ENCODE measurements around the gene TADA2B.
"Not testable (repeated sequence)": the region's sequence is repeated elsewhere in the genome, so short reads cannot be mapped to it uniquely, and the experiment has no call there.

The TADA2B gene

DNA sequence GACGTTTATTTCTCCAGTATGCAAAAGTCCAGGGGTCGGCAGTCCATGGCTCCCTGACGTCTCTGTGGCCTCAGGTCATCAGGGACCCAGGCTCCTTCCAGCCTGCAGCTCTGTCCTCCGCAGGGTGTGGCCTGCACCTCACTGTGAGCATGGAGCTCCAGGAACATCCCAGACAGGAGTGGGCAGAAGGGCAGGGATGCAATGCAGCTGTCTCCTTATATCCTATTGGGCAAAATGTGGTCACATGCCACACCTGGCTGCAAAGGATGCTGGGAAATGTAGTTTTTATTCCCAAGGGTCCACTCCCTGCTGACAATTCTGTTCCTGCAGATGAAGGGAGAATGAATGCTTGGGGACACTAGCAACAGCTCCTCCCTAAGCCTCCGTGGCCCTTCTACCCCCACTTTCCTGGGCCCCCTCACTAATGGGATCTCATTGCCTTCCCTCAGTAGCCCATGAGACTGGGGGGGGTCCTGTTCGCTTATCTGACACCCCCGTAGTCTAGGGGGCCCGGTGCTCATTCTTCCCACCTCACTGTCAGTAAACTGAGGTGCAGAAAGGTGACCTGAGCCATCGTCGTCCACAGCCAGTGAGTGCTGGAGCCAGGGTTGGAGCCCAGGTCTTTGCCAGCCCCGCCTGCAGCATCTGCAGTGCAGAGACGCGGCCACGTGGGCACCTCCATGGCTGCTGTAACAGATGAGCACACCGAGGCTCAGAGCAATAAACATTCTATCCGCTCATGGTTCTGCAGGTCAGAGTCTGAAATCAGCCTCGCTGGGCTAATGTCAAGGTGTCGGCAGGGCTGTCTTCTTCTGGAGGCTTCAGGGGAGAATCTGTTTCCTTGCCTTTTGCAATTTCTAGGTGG lies 30.6 kb downstream of the TADA2B start:
- Histone ChIP-seq H3K4me1 (ENCODE audit: control insufficient read depth, insufficient read depth, low read length, poor library complexity, severe bottlenecking) (peaks cover 4% of the 10 kb centered on the region), H3K36me3 (ENCODE audit: control insufficient read depth, insufficient read depth, low read length) (no peaks in the 10 kb centered on the region), H3K4me3 (ENCODE audit: insufficient read depth, low read depth, low read length, poor library complexity, severe bottlenecking) (no peak overlapping the region), H3K27me3 (replicated peaks; ENCODE audit: control insufficient read depth, insufficient read depth, low read length, poor library complexity, severe bottlenecking) (no peaks in the 10 kb centered on the region), H3K9me3 (ENCODE audit: control insufficient read depth, low read length) (no peaks in the 10 kb centered on the region), H3K27ac (ENCODE audit: insufficient read depth, low read length, poor library complexity, severe bottlenecking) (no peak overlapping the region)
- DNase-seq: no peak

- H3K27ac ChIP-seq (ENCODE audit: insufficient read depth, low read length, poor library complexity, severe bottlenecking): no peak overlapping the region
- DNase-seq: no peak
- H3K9me3 ChIP-seq (ENCODE audit: control insufficient read depth, low read length): no peaks in the 10 kb centered on the region
- no peaks in the 10 kb centered on the region for H3K36me3 ChIP-seq (ENCODE audit: control insufficient read depth, insufficient read depth, low read length)
- H3K27me3 ChIP-seq (replicated peaks; ENCODE audit: control insufficient read depth, insufficient read depth, low read length, poor library complexity, severe bottlenecking): no peaks in the 10 kb centered on the region
- H3K4me1 ChIP-seq (ENCODE audit: control insufficient read depth, insufficient read depth, low read length, poor library complexity, severe bottlenecking): no peaks in the 10 kb centered on the region
- H3K4me3 ChIP-seq (ENCODE audit: insufficient read depth, low read depth, low read length, poor library complexity, severe bottlenecking): no peak overlapping the region
Measured at GRCh38 chr4:7074426-7074825, 31.3 kb downstream of the TADA2B start.

DNA sequence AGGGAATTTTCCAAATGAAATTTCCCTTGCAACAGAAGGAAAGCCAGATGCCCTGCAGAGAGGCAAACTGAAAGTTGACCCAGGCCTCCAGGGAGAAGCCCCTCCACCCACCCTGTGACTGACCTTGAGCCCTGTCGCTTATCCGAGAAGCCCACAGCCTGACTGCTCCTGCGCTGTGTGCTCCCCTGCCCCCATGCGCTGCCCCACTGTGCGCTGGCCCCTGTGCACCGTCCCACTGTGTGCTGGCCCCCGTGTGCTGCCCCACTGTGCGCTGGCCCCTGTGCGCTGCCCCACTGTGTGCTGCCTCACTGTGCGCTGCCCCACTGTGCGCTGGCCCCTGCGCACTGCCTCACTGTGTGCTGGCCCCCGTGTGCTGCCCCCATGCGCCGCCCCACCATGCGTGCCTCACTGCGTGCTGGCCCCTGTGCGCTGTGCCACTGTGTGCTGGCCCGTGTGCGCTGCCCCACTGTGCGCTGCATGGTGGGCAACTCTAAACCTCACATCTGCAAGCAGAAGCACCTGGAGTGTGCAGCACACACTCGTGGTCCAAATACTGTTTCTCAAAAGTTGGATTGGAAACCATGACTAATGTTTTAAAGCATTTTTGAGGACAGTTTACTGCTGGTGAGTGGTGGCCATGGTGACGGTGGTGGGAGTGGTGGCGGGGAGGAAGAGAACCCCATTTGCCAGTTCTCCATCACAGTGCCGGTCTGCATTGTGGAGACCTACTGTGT lies 33.0 kb downstream of the TADA2B start:
- Histone ChIP-seq H3K4me3 (ENCODE audit: insufficient read depth, low read depth, low read length, poor library complexity, severe bottlenecking) (no peak overlapping the region), H3K36me3 (ENCODE audit: control insufficient read depth, insufficient read depth, low read length) (no peaks in the 10 kb centered on the region), H3K9me3 (ENCODE audit: control insufficient read depth, low read length) (no peaks in the 10 kb centered on the region), H3K27ac (ENCODE audit: insufficient read depth, low read length, poor library complexity, severe bottlenecking) (no peak overlapping the region), H3K4me1 (ENCODE audit: control insufficient read depth, insufficient read depth, low read length, poor library complexity, severe bottlenecking) (no peaks in the 10 kb centered on the region), H3K27me3 (replicated peaks; ENCODE audit: control insufficient read depth, insufficient read depth, low read length, poor library complexity, severe bottlenecking) (no peaks in the 10 kb centered on the region)
- no peak for DNase-seq

GRCh38 chr4:7076696-7077082 lies 33.5 kb downstream of the TADA2B start:
- Histone ChIP-seq H3K36me3 (ENCODE audit: control insufficient read depth, insufficient read depth, low read length) (no peaks in the 10 kb centered on the region), H3K9me3 (ENCODE audit: control insufficient read depth, low read length) (no peaks in the 10 kb centered on the region), H3K27me3 (replicated peaks; ENCODE audit: control insufficient read depth, insufficient read depth, low read length, poor library complexity, severe bottlenecking) (no peaks in the 10 kb centered on the region), H3K4me3 (ENCODE audit: insufficient read depth, low read depth, low read length, poor library complexity, severe bottlenecking) (no peak overlapping the region), H3K27ac (ENCODE audit: insufficient read depth, low read length, poor library complexity, severe bottlenecking) (no peak overlapping the region), H3K4me1 (ENCODE audit: control insufficient read depth, insufficient read depth, low read length, poor library complexity, severe bottlenecking) (no peaks in the 10 kb centered on the region)
- no peak for DNase-seq

DNA sequence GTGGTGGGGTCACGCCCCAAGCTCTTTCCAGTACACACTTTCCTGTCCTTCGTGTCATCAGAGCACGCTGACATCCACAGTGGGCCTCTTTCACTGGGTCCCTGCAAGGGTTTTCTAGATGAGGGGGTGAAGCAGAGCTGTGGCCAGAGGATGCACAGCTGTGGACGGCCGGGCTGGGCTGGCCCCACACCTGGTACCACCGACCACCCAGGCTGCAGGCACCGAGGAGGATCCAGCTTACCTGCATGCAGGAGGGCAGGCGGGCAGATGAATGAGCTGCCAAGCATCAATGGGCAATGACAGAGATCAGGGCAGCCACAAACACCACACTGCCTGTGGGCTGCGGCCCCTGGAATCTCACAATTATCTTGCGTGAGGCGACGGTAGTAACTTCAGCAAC lies 34.2 kb downstream of the TADA2B start:
- H3K27ac ChIP-seq (ENCODE audit: insufficient read depth, low read length, poor library complexity, severe bottlenecking): no peak overlapping the region
- no peaks in the 10 kb centered on the region for H3K27me3 ChIP-seq (replicated peaks; ENCODE audit: control insufficient read depth, insufficient read depth, low read length, poor library complexity, severe bottlenecking)
- H3K4me1 ChIP-seq (ENCODE audit: control insufficient read depth, insufficient read depth, low read length, poor library complexity, severe bottlenecking): no peaks in the 10 kb centered on the region
- no peak for DNase-seq
- H3K9me3 ChIP-seq (ENCODE audit: control insufficient read depth, low read length): no peaks in the 10 kb centered on the region
- H3K4me3 ChIP-seq (ENCODE audit: insufficient read depth, low read depth, low read length, poor library complexity, severe bottlenecking): no peak overlapping the region
- no peaks in the 10 kb centered on the region for H3K36me3 ChIP-seq (ENCODE audit: control insufficient read depth, insufficient read depth, low read length)

DNA sequence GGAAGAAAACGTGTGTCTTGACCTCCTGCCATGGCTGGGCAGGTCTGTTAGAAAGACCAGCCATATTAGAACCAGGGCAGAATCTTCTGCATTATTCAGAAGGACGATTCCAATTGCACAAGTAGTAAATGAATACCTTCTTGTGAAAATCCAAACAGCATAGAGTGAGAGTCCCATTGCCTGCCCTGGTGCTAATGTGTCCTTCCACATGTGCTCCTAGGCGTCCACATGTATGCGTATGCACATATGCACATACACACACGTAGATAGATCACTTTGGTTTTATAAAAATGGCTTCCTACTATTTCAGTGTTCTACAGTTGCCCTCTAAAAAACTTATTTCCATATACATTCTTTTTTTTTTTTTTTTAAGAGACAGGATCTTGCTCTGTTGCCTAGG lies 34.9 kb downstream of the TADA2B start:
- Histone ChIP-seq H3K4me3 (ENCODE audit: insufficient read depth, low read depth, low read length, poor library complexity, severe bottlenecking) (no peak overlapping the region), H3K9me3 (ENCODE audit: control insufficient read depth, low read length) (no peaks in the 10 kb centered on the region), H3K4me1 (ENCODE audit: control insufficient read depth, insufficient read depth, low read length, poor library complexity, severe bottlenecking) (no peaks in the 10 kb centered on the region), H3K36me3 (ENCODE audit: control insufficient read depth, insufficient read depth, low read length) (no peaks in the 10 kb centered on the region), H3K27me3 (replicated peaks; ENCODE audit: control insufficient read depth, insufficient read depth, low read length, poor library complexity, severe bottlenecking) (peaks cover under 1% of the 10 kb centered on the region), H3K27ac (ENCODE audit: insufficient read depth, low read length, poor library complexity, severe bottlenecking) (no peak overlapping the region)
- DNase-seq: no peak

GRCh38 chr4:7079483-7079882 lies 36.3 kb downstream of the TADA2B start:
- H3K4me3 ChIP-seq (ENCODE audit: insufficient read depth, low read depth, low read length, poor library complexity, severe bottlenecking); DNase-seq; H3K9me3 ChIP-seq (ENCODE audit: control insufficient read depth, low read length); H3K27ac ChIP-seq (ENCODE audit: insufficient read depth, low read length, poor library complexity, severe bottlenecking); H3K36me3 ChIP-seq (ENCODE audit: control insufficient read depth, insufficient read depth, low read length); H3K4me1 ChIP-seq (ENCODE audit: control insufficient read depth, insufficient read depth, low read length, poor library complexity, severe bottlenecking); H3K27me3 ChIP-seq (replicated peaks; ENCODE audit: control insufficient read depth, insufficient read depth, low read length, poor library complexity, severe bottlenecking): not testable (repeated sequence)

GRCh38 chr4:7079909-7080308 lies 36.7 kb downstream of the TADA2B start:
- H3K36me3 ChIP-seq (ENCODE audit: control insufficient read depth, insufficient read depth, low read length); H3K4me1 ChIP-seq (ENCODE audit: control insufficient read depth, insufficient read depth, low read length, poor library complexity, severe bottlenecking); H3K27ac ChIP-seq (ENCODE audit: insufficient read depth, low read length, poor library complexity, severe bottlenecking); H3K9me3 ChIP-seq (ENCODE audit: control insufficient read depth, low read length); DNase-seq; H3K27me3 ChIP-seq (replicated peaks; ENCODE audit: control insufficient read depth, insufficient read depth, low read length, poor library complexity, severe bottlenecking); H3K4me3 ChIP-seq (ENCODE audit: insufficient read depth, low read depth, low read length, poor library complexity, severe bottlenecking): not testable (repeated sequence)

DNA sequence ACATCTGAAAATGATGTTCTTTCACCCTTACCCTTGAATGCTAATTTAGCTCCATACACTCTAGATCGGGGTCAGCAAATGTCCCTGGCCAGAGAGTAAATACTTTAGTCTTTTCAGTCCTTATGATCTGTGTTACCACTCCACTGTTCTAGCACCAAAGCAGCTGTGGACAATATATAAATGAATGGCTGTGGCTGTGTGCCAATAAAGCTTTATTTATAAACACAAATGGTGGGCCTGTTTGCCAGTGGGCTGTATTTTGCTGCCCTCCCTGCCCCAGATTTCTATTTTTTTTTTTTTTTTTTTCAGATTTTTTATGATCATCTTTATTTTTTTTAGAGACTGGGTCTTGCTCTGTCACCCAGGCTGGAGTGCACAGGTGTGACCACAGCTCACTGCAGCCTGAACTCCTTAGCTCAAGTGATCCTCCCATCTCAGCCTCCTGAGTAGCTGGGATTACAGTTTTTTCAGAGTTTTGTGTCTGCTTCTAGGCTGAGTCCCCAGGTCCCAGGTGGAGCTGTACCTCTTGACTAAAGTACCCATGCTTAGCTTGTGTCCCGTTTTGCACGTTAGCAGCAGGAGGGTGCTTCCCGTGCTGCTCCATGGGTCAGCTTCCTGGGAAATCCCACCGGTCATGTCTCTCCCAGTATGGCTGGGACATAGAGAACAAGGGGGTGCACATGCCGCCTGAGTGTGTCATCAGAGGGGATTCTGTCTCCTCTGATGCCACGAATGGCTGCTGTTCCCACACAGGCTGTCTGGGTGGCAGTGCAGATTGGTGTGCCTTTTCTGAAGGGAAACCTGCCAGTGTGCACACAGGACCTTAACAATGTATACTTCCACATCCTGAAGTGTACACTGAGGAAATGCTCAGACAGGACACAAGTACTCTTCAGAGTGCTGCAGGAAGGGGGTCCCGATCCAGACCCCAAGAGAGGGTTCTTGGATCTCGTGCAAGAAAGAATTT lies 40.7 kb downstream of the TADA2B start:
- H3K4me1 ChIP-seq (ENCODE audit: control insufficient read depth, insufficient read depth, low read length, poor library complexity, severe bottlenecking): no peaks in the 10 kb centered on the region
- DNase-seq: no peak
- no peak overlapping the region for H3K27ac ChIP-seq (ENCODE audit: insufficient read depth, low read length, poor library complexity, severe bottlenecking)
- H3K9me3 ChIP-seq (ENCODE audit: control insufficient read depth, low read length): no peaks in the 10 kb centered on the region
- H3K4me3 ChIP-seq (ENCODE audit: insufficient read depth, low read depth, low read length, poor library complexity, severe bottlenecking): no peak overlapping the region
- H3K36me3 ChIP-seq (ENCODE audit: control insufficient read depth, insufficient read depth, low read length): no peaks in the 10 kb centered on the region
- H3K27me3 ChIP-seq (replicated peaks; ENCODE audit: control insufficient read depth, insufficient read depth, low read length, poor library complexity, severe bottlenecking): peaks cover 12% of the 10 kb centered on the region

All from effector memory CD4-positive, alpha-beta T cell (primary cell).